Activated naive CD8-positive, alpha-beta T cell (primary cell): Measurements from ENCODE around the gene LRRC47.

Experiments used
- H3K27ac Mint-ChIP-seq: one replicate; pipeline ENCODE4 v1.8.0; 2021; ENCODE audit warnings: mixed read lengths
- H3K27me3 Mint-ChIP-seq: one replicate; pipeline ENCODE4 v1.8.0; 2021; ENCODE audit warnings: mixed read lengths
- H3K36me3 Mint-ChIP-seq: one replicate; pipeline ENCODE4 v1.8.0; 2021; ENCODE audit warnings: mixed read lengths
- H3K4me1 Mint-ChIP-seq: one replicate; pipeline ENCODE4 v1.8.0; 2021; ENCODE audit warnings: low read depth, mixed read lengths
- H3K4me3 Mint-ChIP-seq: one replicate; pipeline ENCODE4 v1.8.0; 2021; ENCODE audit warnings: mild to moderate bottlenecking, mixed read lengths
- H3K9me3 Mint-ChIP-seq: one replicate; pipeline ENCODE4 v1.8.0; 2021; ENCODE audit warnings: low read depth, mixed read lengths

Gene LRRC47

GRCh38 chr1:3773572-3774275 is 22.6 kb downstream of the LRRC47 start:
- H3K4me1 Mint-ChIP-seq, result peaks cover 9% of the 10 kb centered on the region

GRCh38 chr1:3772715-3773571 is 23.4 kb downstream of the LRRC47 start, which contains the start of gene SMIM1:
SMIM1 (plus strand) TSS chr1:3772749; CDS start chr1:3775374, 2,625 bp downstream.
- H3K27me3 Mint-ChIP-seq, result no peaks in the 10 kb centered on the region
- H3K4me3 Mint-ChIP-seq, result peak within 1 kb of the TSS; percentile 80
- peak within 1 kb of the TSS; percentile 83 for H3K27ac Mint-ChIP-seq
- peaks cover 9% of the 10 kb centered on the region for H3K4me1 Mint-ChIP-seq
- H3K9me3 Mint-ChIP-seq, result no peaks in the 10 kb centered on the region
- no peaks in the 10 kb centered on the region for H3K36me3 Mint-ChIP-seq

More at GRCh38 chr1:3773572-3774275, 22.6 kb downstream of the LRRC47 start:
- Mint-ChIP-seq H3K27me3 (no peaks in the 10 kb centered on the region), H3K27ac (no peak overlapping the region), H3K4me3 (no peak overlapping the region), H3K9me3 (no peaks in the 10 kb centered on the region), H3K36me3 (no peaks in the 10 kb centered on the region)

- no peaks in the 10 kb centered on the region for H3K27me3 Mint-ChIP-seq
- no peaks in the 10 kb centered on the region for H3K9me3 Mint-ChIP-seq
- peak overlapping the region; percentile 83 for H3K27ac Mint-ChIP-seq
- H3K4me1 Mint-ChIP-seq, result peaks cover 9% of the 10 kb centered on the region
- H3K4me3 Mint-ChIP-seq, result peak overlapping the region; percentile 80
- no peaks in the 10 kb centered on the region for H3K36me3 Mint-ChIP-seq
These were observed 24.1 kb downstream of the LRRC47 start for GRCh38 chr1:3772027-3772714.

GRCh38 chr1:3771108-3772026 is 24.9 kb downstream of the LRRC47 start:
- peak overlapping the region; percentile 80 for H3K4me3 Mint-ChIP-seq
- no peaks in the 10 kb centered on the region for H3K9me3 Mint-ChIP-seq
- peaks cover 9% of the 10 kb centered on the region for H3K4me1 Mint-ChIP-seq
- H3K27me3 Mint-ChIP-seq, result no peaks in the 10 kb centered on the region
- H3K27ac Mint-ChIP-seq, result peak overlapping the region; percentile 83
- H3K36me3 Mint-ChIP-seq, result no peaks in the 10 kb centered on the region

GRCh38 chr1:3770047-3770765 is 26.1 kb downstream of the LRRC47 start:
- Mint-ChIP-seq H3K27me3 (peaks cover 4% of the 10 kb centered on the region), H3K27ac (no peak overlapping the region)

GRCh38 chr1:3768811-3769390 is 27.4 kb downstream of the LRRC47 start:
- Mint-ChIP-seq H3K36me3 (no peaks in the 10 kb centered on the region), H3K9me3 (no peaks in the 10 kb centered on the region), H3K4me3 (no peak overlapping the region), H3K27ac (no peak overlapping the region), H3K27me3 (peaks cover 7% of the 10 kb centered on the region), H3K4me1 (peaks cover 7% of the 10 kb centered on the region)

More at GRCh38 chr1:3770047-3770765, 26.1 kb downstream of the LRRC47 start:
- Mint-ChIP-seq H3K36me3 (no peaks in the 10 kb centered on the region), H3K9me3 (no peaks in the 10 kb centered on the region), H3K4me1 (peaks cover 7% of the 10 kb centered on the region), H3K4me3 (peak overlapping the region; percentile 20)

GRCh38 chr1:3767328-3767925 is 28.9 kb downstream of the LRRC47 start:
- H3K27ac Mint-ChIP-seq, result no peak overlapping the region
- no peaks in the 10 kb centered on the region for H3K9me3 Mint-ChIP-seq

GRCh38 chr1:3763351-3764125 is 32.8 kb downstream of the LRRC47 start:
- Mint-ChIP-seq H3K27me3 (peaks cover 9% of the 10 kb centered on the region), H3K27ac (no peak overlapping the region), H3K9me3 (no peaks in the 10 kb centered on the region), H3K4me3 (no peak overlapping the region), H3K36me3 (no peaks in the 10 kb centered on the region), H3K4me1 (no peaks in the 10 kb centered on the region)

More at GRCh38 chr1:3767328-3767925, 28.9 kb downstream of the LRRC47 start:
- Mint-ChIP-seq H3K4me3 (no peak overlapping the region), H3K27me3 (peaks cover 7% of the 10 kb centered on the region), H3K36me3 (no peaks in the 10 kb centered on the region), H3K4me1 (peaks cover 7% of the 10 kb centered on the region)

- Mint-ChIP-seq H3K27ac (no peak overlapping the region), H3K4me1 (no peaks in the 10 kb centered on the region), H3K36me3 (no peaks in the 10 kb centered on the region), H3K27me3 (peaks cover 9% of the 10 kb centered on the region), H3K4me3 (no peak overlapping the region), H3K9me3 (no peaks in the 10 kb centered on the region)
These were observed 33.4 kb downstream of the LRRC47 start for GRCh38 chr1:3762873-3763228.

GRCh38 chr1:3762151-3762872 is 34.0 kb downstream of the LRRC47 start:
- H3K27me3 Mint-ChIP-seq, result peaks cover 9% of the 10 kb centered on the region
- H3K36me3 Mint-ChIP-seq, result no peaks in the 10 kb centered on the region
- no peaks in the 10 kb centered on the region for H3K9me3 Mint-ChIP-seq
- no peaks in the 10 kb centered on the region for H3K4me1 Mint-ChIP-seq
- no peak overlapping the region for H3K27ac Mint-ChIP-seq
- no peak overlapping the region for H3K4me3 Mint-ChIP-seq

- H3K4me3 Mint-ChIP-seq, result no peak overlapping the region
- H3K9me3 Mint-ChIP-seq, result no peaks in the 10 kb centered on the region
- H3K27me3 Mint-ChIP-seq, result peaks cover 9% of the 10 kb centered on the region
- H3K36me3 Mint-ChIP-seq, result no peaks in the 10 kb centered on the region
- no peak overlapping the region for H3K27ac Mint-ChIP-seq
- H3K4me1 Mint-ChIP-seq, result no peaks in the 10 kb centered on the region
These were observed 34.8 kb downstream of the LRRC47 start for GRCh38 chr1:3761296-3762010.
